Small intestine (tissue), 4 donors: Measurements from ENCODE around the gene GSTM1. TPM values are rescaled to one million over a fixed set of nuclear protein-coding genes. Genes with fewer than 3 reads are reported as not detected.

Experiments used
- polyA plus RNA-seq, 4 donors: library from polyadenylated mRNA; stranded (reverse) in 3 of 4; unstranded in 1 of 4; fragments of 200-250 nt in 3 of 4; fragments of 120-200 nt in 1 of 4; gene quantifications; one replicate each; pipeline versions ENCODE4 v1.2.1 to v1.2.3, GENCODE V29; 2013
- donor health status: healthy with polysubstance abuse.
- donor health status: Bipolar disorder and iron deficiency.
- donor health status: healthy.

Gene GSTM1
- polyA plus RNA-seq, 4 donors = 0.97 to 175 (median 51.6) TPM

Other genes starting within 250 kb of the GSTM1 start
- gene SYPL2, start 221.3 kb upstream of the GSTM1 start, polyA plus RNA-seq = under 1 TPM in 2 of 4 donors, not detected in 2; 0.65 to 0.67 TPM
- gene ATXN7L2, start 203.9 kb upstream of the GSTM1 start, polyA plus RNA-seq = 1 to 10 TPM; 4.8 to 8.9 (median 6.2) TPM
- gene CYB561D1, start 193.7 kb upstream of the GSTM1 start, polyA plus RNA-seq = 1 to 10 TPM; 5.1 to 8.6 (median 7.2) TPM
- 1 to 10 TPM; 1.3 to 2.9 (median 2.2) TPM for gene AMIGO1, start 178.1 kb upstream of the GSTM1 start, polyA plus RNA-seq
- gene GPR61, start 147.9 kb upstream of the GSTM1 start, polyA plus RNA-seq = under 1 TPM in 2 of 4 donors, not detected in 2; 0.09 to 0.64 TPM
- gene GNAI3, start 139.2 kb upstream of the GSTM1 start, polyA plus RNA-seq = 1 to 10 TPM; 3.0 to 7.4 (median 4.1) TPM
- gene GNAT2, start 68.2 kb upstream of the GSTM1 start, polyA plus RNA-seq = under 1 TPM in 2 of 4 donors, not detected in 2; 0.04 to 0.28 TPM
- gene AMPD2, start 68.0 kb upstream of the GSTM1 start, polyA plus RNA-seq = 10 to 100 TPM; 25.9 to 50.8 (median 35.2) TPM
- gene GSTM4, start 31.7 kb upstream of the GSTM1 start, polyA plus RNA-seq = 100 to 1,000 TPM in 3 of 4 donors, 10 to 100 TPM in 1; 81.9 to 316 (median 206) TPM
- 100 to 1,000 TPM in 1 of 4 donors, 10 to 100 TPM in 3; 29.4 to 170 (median 54.2) TPM for gene GSTM2, start 19.8 kb upstream of the GSTM1 start, polyA plus RNA-seq
- 1 to 10 TPM in 3 of 4 donors, not detected in 1; 1.1 to 4.4 (median 3.0) TPM for gene GSTM5, start 24.4 kb downstream of the GSTM1 start, polyA plus RNA-seq
- 100 to 1,000 TPM in 2 of 4 donors, 10 to 100 TPM in 2; 71.6 to 169 (median 118) TPM for gene GSTM3, start 53.2 kb downstream of the GSTM1 start, polyA plus RNA-seq
- gene EPS8L3, start 76.1 kb downstream of the GSTM1 start, polyA plus RNA-seq = 100 to 1,000 TPM; 167 to 736 (median 401) TPM
- 10 to 100 TPM in 1 of 4 donors, 1 to 10 TPM in 2, under 1 TPM in 1; 0.89 to 15.5 (median 4.4) TPM for gene CSF1, start 223.0 kb downstream of the GSTM1 start, polyA plus RNA-seq